ENCODE results near the gene ALPI.
"Not testable (repeated sequence)": the region's sequence is repeated elsewhere in the genome, so short reads cannot be mapped to it uniquely, and the experiment has no call there.

DNA sequence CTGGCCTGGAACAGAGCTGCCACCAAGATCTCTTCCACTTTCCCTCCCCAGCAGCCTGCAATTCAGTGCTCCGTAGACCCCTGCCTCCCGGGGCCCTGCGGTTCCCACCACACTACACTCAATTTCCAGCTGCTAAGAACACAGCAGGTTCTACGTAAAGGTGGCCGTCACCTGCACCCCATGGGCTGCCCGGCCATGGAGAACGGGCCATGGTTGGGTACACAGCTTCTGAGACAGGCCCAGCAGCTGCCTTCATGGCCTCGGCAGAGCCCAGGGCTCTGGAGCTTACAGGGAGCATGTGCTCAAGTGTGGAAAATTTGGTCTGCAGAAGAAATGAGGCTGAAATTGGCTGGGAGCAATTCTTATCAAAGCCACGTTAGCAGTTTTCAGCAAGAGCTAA, 22.3 kb upstream of the ALPI start:
- TF ChIP-seq, protein P1, sequence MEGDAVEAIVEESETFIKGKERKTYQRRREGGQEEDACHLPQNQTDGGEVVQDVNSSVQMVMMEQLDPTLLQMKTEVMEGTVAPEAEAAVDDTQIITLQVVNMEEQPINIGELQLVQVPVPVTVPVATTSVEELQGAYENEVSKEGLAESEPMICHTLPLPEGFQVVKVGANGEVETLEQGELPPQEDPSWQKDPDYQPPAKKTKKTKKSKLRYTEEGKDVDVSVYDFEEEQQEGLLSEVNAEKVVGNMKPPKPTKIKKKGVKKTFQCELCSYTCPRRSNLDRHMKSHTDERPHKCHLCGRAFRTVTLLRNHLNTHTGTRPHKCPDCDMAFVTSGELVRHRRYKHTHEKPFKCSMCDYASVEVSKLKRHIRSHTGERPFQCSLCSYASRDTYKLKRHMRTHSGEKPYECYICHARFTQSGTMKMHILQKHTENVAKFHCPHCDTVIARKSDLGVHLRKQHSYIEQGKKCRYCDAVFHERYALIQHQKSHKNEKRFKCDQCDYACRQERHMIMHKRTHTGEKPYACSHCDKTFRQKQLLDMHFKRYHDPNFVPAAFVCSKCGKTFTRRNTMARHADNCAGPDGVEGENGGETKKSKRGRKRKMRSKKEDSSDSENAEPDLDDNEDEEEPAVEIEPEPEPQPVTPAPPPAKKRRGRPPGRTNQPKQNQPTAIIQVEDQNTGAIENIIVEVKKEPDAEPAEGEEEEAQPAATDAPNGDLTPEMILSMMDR (conservative IDR thresholded peaks at IDR 0.05 in 1 of 2, IDR thresholded peaks at IDR 0.05 in 1 of 2; ENCODE audit: low read depth in 1 of 2, low read length in 2 of 2): not testable (repeated sequence)
- not testable (repeated sequence) for TF ChIP-seq EZH2 (IDR thresholded peaks at IDR 0.05; ENCODE audit: low read length, missing control alignments)

Measured in fibroblast of lung (primary cell).